ENCODE data around the gene TTBK2.

Gene TTBK2

GRCh38 chr15:42800731-42801474, 119.7 kb downstream of the TTBK2 start:
- POLR2A ChIA-PET = no interaction called here
- no peak for DNase-seq (ENCODE audit: extremely low spot score)
- no peak for TF ChIP-seq BHLHE40 (IDR thresholded peaks at IDR 0.05; ENCODE audit: borderline replicate concordance)
- TF ChIP-seq SUZ12 (IDR thresholded peaks at IDR 0.05) = no peak
- TF ChIP-seq HDGF (IDR thresholded peaks at IDR 0.05; ENCODE audit: borderline replicate concordance) = no peak
- no peak for TF ChIP-seq TARDBP (IDR thresholded peaks at IDR 0.05)
- TF ChIP-seq FOXM1 (IDR thresholded peaks at IDR 0.05; ENCODE audit: borderline replicate concordance) = no peak
- TF ChIP-seq, protein P1, sequence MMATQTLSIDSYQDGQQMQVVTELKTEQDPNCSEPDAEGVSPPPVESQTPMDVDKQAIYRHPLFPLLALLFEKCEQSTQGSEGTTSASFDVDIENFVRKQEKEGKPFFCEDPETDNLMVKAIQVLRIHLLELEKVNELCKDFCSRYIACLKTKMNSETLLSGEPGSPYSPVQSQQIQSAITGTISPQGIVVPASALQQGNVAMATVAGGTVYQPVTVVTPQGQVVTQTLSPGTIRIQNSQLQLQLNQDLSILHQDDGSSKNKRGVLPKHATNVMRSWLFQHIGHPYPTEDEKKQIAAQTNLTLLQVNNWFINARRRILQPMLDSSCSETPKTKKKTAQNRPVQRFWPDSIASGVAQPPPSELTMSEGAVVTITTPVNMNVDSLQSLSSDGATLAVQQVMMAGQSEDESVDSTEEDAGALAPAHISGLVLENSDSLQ (IDR thresholded peaks at IDR 0.05) = no peak
- no peak for TF ChIP-seq ELF4 (IDR thresholded peaks at IDR 0.05)
- no peak for TF ChIP-seq ARNT (IDR thresholded peaks at IDR 0.05)
- TF ChIP-seq SP1 (IDR thresholded peaks at IDR 0.05) = no peak
- no peak for TF ChIP-seq ZNF384 (IDR thresholded peaks at IDR 0.05)
- TF ChIP-seq FOXK2 (IDR thresholded peaks at IDR 0.05) = no peak
- no peak for TF ChIP-seq LEF1 (IDR thresholded peaks at IDR 0.05; ENCODE audit: borderline replicate concordance)
- no peak for TF ChIP-seq L3MBTL2 (conservative IDR thresholded peaks at IDR 0.05)
- TF ChIP-seq NFRKB (IDR thresholded peaks at IDR 0.05) = no peak
- TF ChIP-seq CTBP1 (IDR thresholded peaks at IDR 0.05; ENCODE audit: borderline replicate concordance) = no peak
- TF ChIP-seq FOXA1 (IDR thresholded peaks at IDR 0.05) = no peak
- CTCF ChIA-PET = interaction anchor here (0.6 to 1.4 kb wide), 2 partner anchors 10 to 128 kb away, joined by 3 to 4 read pairs; no protein-coding TSS in a partner anchor

DNA sequence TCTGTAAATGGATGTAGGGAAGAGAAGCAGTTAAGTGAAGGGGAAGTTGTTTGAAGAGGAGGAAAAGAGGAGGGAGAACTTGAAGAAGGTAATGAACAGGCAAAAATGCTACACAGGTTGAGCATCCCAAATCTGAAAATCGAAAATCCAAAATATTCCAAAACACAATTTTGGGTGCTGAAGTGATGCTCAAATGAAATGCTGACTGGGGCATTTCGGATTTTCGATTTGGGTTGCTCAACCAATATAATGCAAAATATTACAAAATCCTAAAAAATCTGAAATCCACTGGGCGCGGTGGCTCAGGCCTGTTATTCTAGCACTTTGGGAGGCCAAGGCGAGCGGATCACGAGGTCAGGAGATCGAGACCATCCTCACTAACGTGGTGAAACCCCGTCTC, 121.8 kb downstream of the TTBK2 start:
- DNase-seq (ENCODE audit: extremely low spot score) = no peak
- ChIA-PET POLR2A (no interaction called here), CTCF (no interaction called here)
- TF ChIP-seq HDGF (IDR thresholded peaks at IDR 0.05; ENCODE audit: borderline replicate concordance) (no peak), FOXM1 (IDR thresholded peaks at IDR 0.05; ENCODE audit: borderline replicate concordance) (no peak), SP1 (IDR thresholded peaks at IDR 0.05) (no peak), NFRKB (IDR thresholded peaks at IDR 0.05) (no peak), ELF4 (IDR thresholded peaks at IDR 0.05) (no peak), BHLHE40 (IDR thresholded peaks at IDR 0.05; ENCODE audit: borderline replicate concordance) (no peak), FOXK2 (IDR thresholded peaks at IDR 0.05) (no peak), CTBP1 (IDR thresholded peaks at IDR 0.05; ENCODE audit: borderline replicate concordance) (no peak), ZNF384 (IDR thresholded peaks at IDR 0.05) (no peak)
- TF ChIP-seq, protein P1 (IDR thresholded peaks at IDR 0.05) = no peak

GRCh38 chr15:42796955-42797782, 123.4 kb downstream of the TTBK2 start:
- POLR2A ChIA-PET = no interaction called here
- DNase-seq (ENCODE audit: extremely low spot score) = no peak
- CTCF ChIA-PET = no interaction called here
- TF ChIP-seq ARNT (IDR thresholded peaks at IDR 0.05) (no peak), HDGF (IDR thresholded peaks at IDR 0.05; ENCODE audit: borderline replicate concordance) (no peak), ELF4 (IDR thresholded peaks at IDR 0.05) (no peak), FOXK2 (IDR thresholded peaks at IDR 0.05) (no peak), FOXM1 (IDR thresholded peaks at IDR 0.05; ENCODE audit: borderline replicate concordance) (no peak), BHLHE40 (IDR thresholded peaks at IDR 0.05; ENCODE audit: borderline replicate concordance) (no peak), NFRKB (IDR thresholded peaks at IDR 0.05) (no peak), FOXA1 (IDR thresholded peaks at IDR 0.05) (no peak), CTBP1 (IDR thresholded peaks at IDR 0.05; ENCODE audit: borderline replicate concordance) (no peak), LEF1 (IDR thresholded peaks at IDR 0.05; ENCODE audit: borderline replicate concordance) (no peak), SP1 (IDR thresholded peaks at IDR 0.05) (no peak), SUZ12 (IDR thresholded peaks at IDR 0.05) (no peak), L3MBTL2 (conservative IDR thresholded peaks at IDR 0.05) (no peak), ZNF384 (IDR thresholded peaks at IDR 0.05) (no peak), TARDBP (IDR thresholded peaks at IDR 0.05) (no peak)
- TF ChIP-seq, protein P1 (IDR thresholded peaks at IDR 0.05) = no peak

- CTCF ChIA-PET = no interaction called here
- POLR2A ChIA-PET = no interaction called here
- TF ChIP-seq, protein P1 (IDR thresholded peaks at IDR 0.05) = no peak
- TF ChIP-seq HDGF (IDR thresholded peaks at IDR 0.05; ENCODE audit: borderline replicate concordance) (no peak), BHLHE40 (IDR thresholded peaks at IDR 0.05; ENCODE audit: borderline replicate concordance) (no peak), TARDBP (IDR thresholded peaks at IDR 0.05) (no peak), L3MBTL2 (conservative IDR thresholded peaks at IDR 0.05) (no peak), NFRKB (IDR thresholded peaks at IDR 0.05) (no peak), ELF4 (IDR thresholded peaks at IDR 0.05) (no peak), FOXK2 (IDR thresholded peaks at IDR 0.05) (no peak), CTBP1 (IDR thresholded peaks at IDR 0.05; ENCODE audit: borderline replicate concordance) (no peak), FOXM1 (IDR thresholded peaks at IDR 0.05; ENCODE audit: borderline replicate concordance) (no peak), SP1 (IDR thresholded peaks at IDR 0.05) (no peak), SUZ12 (IDR thresholded peaks at IDR 0.05) (no peak), ARNT (IDR thresholded peaks at IDR 0.05) (no peak), FOXA1 (IDR thresholded peaks at IDR 0.05) (no peak), LEF1 (IDR thresholded peaks at IDR 0.05; ENCODE audit: borderline replicate concordance) (no peak), ZNF384 (IDR thresholded peaks at IDR 0.05) (no peak)
- DNase-seq (ENCODE audit: extremely low spot score) = no peak
Observed at GRCh38 chr15:42788725-42789124, 131.9 kb downstream of the TTBK2 start.

Data from HEK293T (cell line).